Esophagus (tissue), 2 donors: Measurements from ENCODE around the gene NPAS3. TPM values are rescaled to one million over a fixed set of nuclear protein-coding genes. Genes with fewer than 3 reads are reported as not detected.

ENCODE experiments used
- H3K27ac ChIP-seq, 2 donors: one replicate each; pipeline ENCODE4 v1.5.1; 2013; ENCODE audit warnings: low read depth in 2 of 2, mild to moderate bottlenecking in 2 of 2, inconsistent platforms in 1 of 2, low read length in 1 of 2, moderate library complexity in 1 of 2
- H3K27me3 ChIP-seq, 2 donors: one replicate each; pipeline ENCODE4 v1.6.1; 2013; ENCODE audit warnings: low read length in 2 of 2, control low read depth in 1 of 2, mild to moderate bottlenecking in 1 of 2; ENCODE audit not compliant: insufficient read depth in 2 of 2, control insufficient read depth in 1 of 2
- H3K36me3 ChIP-seq, 2 donors: one replicate each; pipeline ENCODE4 v1.6.1; 2013; ENCODE audit warnings: low read length in 1 of 2; ENCODE audit not compliant: control insufficient read depth in 2 of 2, insufficient read depth in 2 of 2
- H3K4me1 ChIP-seq, 2 donors: one replicate each; pipeline ENCODE4 v1.6.1; 2013; ENCODE audit warnings: low read length in 1 of 2; ENCODE audit not compliant: control insufficient read depth in 2 of 2, insufficient read depth in 2 of 2
- H3K4me3 ChIP-seq, 2 donors: one replicate each; pipeline ENCODE4 v1.5.1; 2013; ENCODE audit warnings: low read length in 2 of 2, mild to moderate bottlenecking in 2 of 2, low read depth in 1 of 2, moderate library complexity in 1 of 2
- H3K9me3 ChIP-seq, 2 donors: one replicate each; pipeline ENCODE4 v1.6.1; 2013; ENCODE audit warnings: mild to moderate bottlenecking in 2 of 2, low read depth in 1 of 2, low read length in 1 of 2, moderate library complexity in 1 of 2; ENCODE audit not compliant: control insufficient read depth in 2 of 2, insufficient read depth in 1 of 2
- WGBS, 2 donors: extraction: QIAGEN DNeasy Blood & Tissue Kit; methylation state at CpG; one replicate each; pipeline ENCODE4 v1.1.7; 2013; 5-methylcytosine and 5-hydroxymethylcytosine counted together
- polyA plus RNA-seq, 2 donors: library from polyadenylated mRNA; stranded (reverse); fragments of 200-250 nt; gene quantifications; one replicate each; pipeline ENCODE4 v1.2.3, GENCODE V29; 2013
- donor health status: healthy with polysubstance abuse.
- donor health status: Bipolar disorder and iron deficiency.

Gene NPAS3
- polyA plus RNA-seq, 2 donors = 0.08 to 0.13 TPM

GRCh38 chr14:33206981-33207380 lies 268.3 kb downstream of the NPAS3 start:
- H3K4me3 ChIP-seq = no peak overlapping the region
- no peaks in the 10 kb centered on the region for H3K27me3 ChIP-seq
- 66% methylated on average over 5 of the region's 5 CpGs for WGBS, 2 donors
- H3K9me3 ChIP-seq = no peaks in the 10 kb centered on the region
- no peaks in the 10 kb centered on the region for H3K4me1 ChIP-seq
- no peaks in the 10 kb centered on the region for H3K36me3 ChIP-seq
- no peak overlapping the region for H3K27ac ChIP-seq

- Histone ChIP-seq H3K36me3 (no peaks in the 10 kb centered on the region), H3K27ac (no peak overlapping the region), H3K27me3 (no peaks in the 10 kb centered on the region), H3K9me3 (no peaks in the 10 kb centered on the region), H3K4me3 (no peak overlapping the region), H3K4me1 (no peaks in the 10 kb centered on the region)
- WGBS, 2 donors = 81 to 85% methylated on average over 1 of the region's 1 CpG
Observed at GRCh38 chr14:33207467-33208017, 268.9 kb downstream of the NPAS3 start.

DNA sequence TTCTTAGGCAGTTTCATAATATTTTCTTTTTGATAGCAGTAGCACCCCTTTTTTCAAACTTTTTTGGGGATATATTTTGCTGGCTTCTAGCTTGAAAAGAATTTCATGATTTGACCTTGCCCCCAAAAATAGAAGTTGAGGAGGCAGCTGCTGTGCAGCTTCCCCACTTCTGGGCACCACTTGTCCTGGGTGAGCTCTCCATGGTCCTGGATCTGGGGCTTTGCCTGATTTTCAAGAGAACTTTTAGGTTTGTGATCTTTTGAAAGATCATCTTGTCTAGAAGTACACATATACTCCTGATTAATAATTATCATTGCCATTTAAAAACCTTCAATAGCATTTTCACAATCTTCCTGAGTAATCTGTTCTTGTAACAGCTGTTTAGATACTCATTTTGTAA lies 271.6 kb downstream of the NPAS3 start:
- Histone ChIP-seq H3K4me3 (no peak overlapping the region), H3K36me3 (no peaks in the 10 kb centered on the region), H3K27ac (no peak overlapping the region), H3K4me1 (no peaks in the 10 kb centered on the region), H3K27me3 (no peaks in the 10 kb centered on the region), H3K9me3 (no peaks in the 10 kb centered on the region)

GRCh38 chr14:33218026-33218425 lies 279.3 kb downstream of the NPAS3 start:
- H3K4me3 ChIP-seq = no peak overlapping the region
- H3K27ac ChIP-seq = no peak overlapping the region
- no peaks in the 10 kb centered on the region for H3K4me1 ChIP-seq
- no peaks in the 10 kb centered on the region for H3K27me3 ChIP-seq
- H3K9me3 ChIP-seq = no peaks in the 10 kb centered on the region
- WGBS, 2 donors = 56 to 66% methylated on average over 2 of the region's 2 CpGs
- H3K36me3 ChIP-seq = no peaks in the 10 kb centered on the region

- no peak overlapping the region for H3K4me3 ChIP-seq
- 82 to 84% methylated on average over 4 of the region's 4 CpGs for WGBS, 2 donors
- no peaks in the 10 kb centered on the region for H3K27me3 ChIP-seq
- H3K9me3 ChIP-seq = no peaks in the 10 kb centered on the region
- H3K27ac ChIP-seq = no peak overlapping the region
- H3K4me1 ChIP-seq = no peaks in the 10 kb centered on the region
- no peaks in the 10 kb centered on the region for H3K36me3 ChIP-seq
Observed at GRCh38 chr14:33219957-33220356, 281.3 kb downstream of the NPAS3 start.

GRCh38 chr14:33229269-33229929 lies 290.7 kb downstream of the NPAS3 start:
- Histone ChIP-seq H3K4me1 (no peaks in the 10 kb centered on the region), H3K27ac (no peak overlapping the region), H3K9me3 (no peaks in the 10 kb centered on the region), H3K27me3 (no peaks in the 10 kb centered on the region), H3K4me3 (no peak overlapping the region), H3K36me3 (no peaks in the 10 kb centered on the region)
- WGBS, 2 donors = 46 to 60% methylated on average over 10 of the region's 10 CpGs

GRCh38 chr14:33230021-33230420 lies 291.3 kb downstream of the NPAS3 start:
- no peaks in the 10 kb centered on the region for H3K4me1 ChIP-seq
- 19 to 35% methylated on average over 3 of the region's 3 CpGs for WGBS, 2 donors

DNA sequence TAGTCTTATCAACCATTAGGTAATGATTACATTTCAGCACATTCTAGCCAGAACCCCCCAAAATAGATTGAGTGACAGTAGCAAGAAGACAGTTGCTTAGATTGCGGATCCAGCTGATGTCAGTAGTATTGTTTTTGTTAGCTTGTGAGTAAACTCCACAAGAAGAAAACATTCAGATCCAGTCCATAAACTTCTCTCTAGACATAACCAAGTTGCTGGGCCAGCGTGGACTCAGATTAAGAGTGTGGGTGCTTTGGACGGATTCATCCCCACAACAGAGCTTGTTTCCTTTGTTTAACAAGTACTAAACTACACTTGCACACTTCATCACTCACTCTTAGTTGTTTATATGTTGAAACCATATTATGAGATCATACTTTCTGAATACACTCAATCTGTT lies 293.4 kb downstream of the NPAS3 start:
- no peaks in the 10 kb centered on the region for H3K9me3 ChIP-seq
- WGBS, 2 donors = 87 to 90% methylated on average over 3 of the region's 3 CpGs
- no peaks in the 10 kb centered on the region for H3K36me3 ChIP-seq
- H3K27me3 ChIP-seq = no peaks in the 10 kb centered on the region
- no peak overlapping the region for H3K27ac ChIP-seq
- no peak overlapping the region for H3K4me3 ChIP-seq
- H3K4me1 ChIP-seq = no peaks in the 10 kb centered on the region

More at GRCh38 chr14:33230021-33230420, 291.3 kb downstream of the NPAS3 start:
- no peak overlapping the region for H3K4me3 ChIP-seq
- H3K9me3 ChIP-seq = no peaks in the 10 kb centered on the region
- no peak overlapping the region for H3K27ac ChIP-seq
- H3K27me3 ChIP-seq = no peaks in the 10 kb centered on the region
- H3K36me3 ChIP-seq = no peaks in the 10 kb centered on the region

DNA sequence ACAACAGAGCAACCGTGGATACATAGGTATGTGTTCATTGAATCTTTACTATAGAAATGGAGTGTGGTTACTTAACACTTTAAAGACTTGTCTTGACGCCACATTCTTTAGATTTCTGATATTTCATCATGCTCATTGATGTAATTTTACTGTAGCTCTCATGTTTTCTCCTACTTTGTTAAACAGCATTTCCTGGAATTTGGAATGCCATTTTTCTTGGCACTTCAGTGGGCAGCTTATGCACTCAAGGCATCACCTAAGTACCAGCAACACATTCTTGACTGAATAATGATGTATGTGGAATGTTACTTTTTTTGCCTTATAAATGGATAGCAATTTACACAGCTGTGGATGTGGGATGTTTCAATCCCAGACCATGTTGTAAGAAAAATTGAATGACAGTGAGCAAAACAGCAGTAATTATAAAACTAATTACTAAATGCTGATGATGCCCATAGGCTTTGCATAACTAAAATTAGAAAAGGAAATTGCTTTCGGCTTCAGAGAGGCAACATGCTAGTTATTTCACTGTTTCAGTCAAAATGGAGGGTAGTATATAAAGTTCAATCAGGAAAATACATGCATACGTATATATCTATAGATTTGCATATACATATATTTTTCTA lies 298.5 kb downstream of the NPAS3 start:
- H3K9me3 ChIP-seq = no peaks in the 10 kb centered on the region
- no peaks in the 10 kb centered on the region for H3K36me3 ChIP-seq
- H3K4me1 ChIP-seq = no peaks in the 10 kb centered on the region
- H3K27me3 ChIP-seq = no peaks in the 10 kb centered on the region
- no peak overlapping the region for H3K27ac ChIP-seq
- 65 to 70% methylated on average over 4 of the region's 4 CpGs for WGBS, 2 donors
- H3K4me3 ChIP-seq = no peak overlapping the region

DNA sequence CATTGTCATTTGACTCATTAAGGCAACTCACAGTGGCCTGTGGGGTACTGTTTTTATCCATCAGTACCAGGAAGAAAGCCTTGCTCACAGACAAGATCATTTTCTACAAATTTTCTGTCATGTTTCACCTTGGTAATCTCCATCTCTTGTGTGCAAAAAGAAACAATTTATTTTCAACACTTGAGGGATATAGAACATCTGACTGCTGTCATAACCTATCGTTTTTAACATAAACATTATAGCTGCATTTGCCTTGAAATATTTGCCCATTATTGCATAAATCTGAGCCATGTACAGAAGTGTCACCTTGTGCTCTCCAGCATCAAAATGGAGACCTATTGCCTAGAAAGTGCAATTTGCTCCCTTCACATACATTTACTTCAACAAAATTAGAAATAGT lies 300.8 kb downstream of the NPAS3 start:
- Histone ChIP-seq H3K27me3 (no peaks in the 10 kb centered on the region), H3K4me1 (no peaks in the 10 kb centered on the region), H3K27ac (no peak overlapping the region), H3K4me3 (no peak overlapping the region), H3K36me3 (no peaks in the 10 kb centered on the region), H3K9me3 (no peaks in the 10 kb centered on the region)
- WGBS, 2 donors = 65 to 67% methylated on average over 1 of the region's 1 CpG
